SU-DHL-6 (cell line): ENCODE data around the gene SERPINA6.
"Not testable (repeated sequence)": the region's sequence is repeated elsewhere in the genome, so short reads cannot be mapped to it uniquely, and the experiment has no call there.

ENCODE experiments used
- EZH2phosphoT487 ChIP-seq: fragments of 200-600 bp; sonication (generic), shearing (Covaris generic); conservative IDR thresholded peaks from 2 replicates; pipeline ENCODE4 v1.6.1; 2018; ENCODE audit warnings: mild to moderate bottlenecking, antibody characterized with exemption, low read length, moderate library complexity, mixed read lengths
- TF ChIP-seq, protein P1 (sequence below): fragments of 200-600 bp; sonication (generic); IDR thresholded peaks from one replicate; pipeline ENCODE4 v1.5.1; 2017; ENCODE audit warnings: antibody characterized with exemption, mild to moderate bottlenecking, low read length, moderate library complexity; ENCODE audit not compliant: insufficient read depth, poor library complexity, severe bottlenecking

DNA sequence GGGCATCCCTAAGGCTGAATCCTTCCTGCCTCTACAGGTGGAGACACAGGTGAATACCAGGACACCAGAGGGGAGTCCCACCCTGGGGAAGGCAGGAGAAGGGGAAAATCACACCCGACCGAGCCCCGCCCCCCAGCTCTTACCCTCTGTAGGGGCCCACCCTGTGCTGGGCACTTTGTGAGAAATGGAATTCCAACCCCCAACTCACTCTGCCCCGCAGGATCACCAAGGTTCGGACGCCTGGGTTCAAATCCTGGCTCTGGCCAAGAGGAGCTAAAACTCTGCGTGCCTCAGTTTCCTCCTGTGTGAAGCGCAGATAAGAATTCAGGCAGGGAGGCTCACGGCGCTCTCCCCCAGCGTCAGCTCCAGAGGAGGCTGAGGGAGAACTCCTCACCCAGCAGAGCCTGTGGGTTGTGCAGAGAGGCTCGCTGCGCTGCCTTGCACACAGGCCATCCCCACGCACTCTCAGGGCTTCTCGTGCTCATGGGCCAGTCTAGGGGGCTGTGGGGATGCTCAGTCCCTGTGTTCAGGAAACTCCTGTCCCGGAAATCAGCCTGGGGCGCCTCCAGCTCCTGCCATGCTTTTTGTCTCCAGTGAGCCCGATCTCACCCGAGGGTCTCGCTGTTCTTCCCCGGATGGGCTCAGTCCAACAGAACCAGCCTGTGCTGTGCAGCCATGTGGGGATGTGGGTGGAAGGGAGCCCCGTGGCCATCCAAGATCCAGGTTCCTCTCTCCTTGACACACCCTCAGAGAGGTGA, 46.8 kb upstream of the SERPINA6 start:
- TF ChIP-seq, protein P1, sequence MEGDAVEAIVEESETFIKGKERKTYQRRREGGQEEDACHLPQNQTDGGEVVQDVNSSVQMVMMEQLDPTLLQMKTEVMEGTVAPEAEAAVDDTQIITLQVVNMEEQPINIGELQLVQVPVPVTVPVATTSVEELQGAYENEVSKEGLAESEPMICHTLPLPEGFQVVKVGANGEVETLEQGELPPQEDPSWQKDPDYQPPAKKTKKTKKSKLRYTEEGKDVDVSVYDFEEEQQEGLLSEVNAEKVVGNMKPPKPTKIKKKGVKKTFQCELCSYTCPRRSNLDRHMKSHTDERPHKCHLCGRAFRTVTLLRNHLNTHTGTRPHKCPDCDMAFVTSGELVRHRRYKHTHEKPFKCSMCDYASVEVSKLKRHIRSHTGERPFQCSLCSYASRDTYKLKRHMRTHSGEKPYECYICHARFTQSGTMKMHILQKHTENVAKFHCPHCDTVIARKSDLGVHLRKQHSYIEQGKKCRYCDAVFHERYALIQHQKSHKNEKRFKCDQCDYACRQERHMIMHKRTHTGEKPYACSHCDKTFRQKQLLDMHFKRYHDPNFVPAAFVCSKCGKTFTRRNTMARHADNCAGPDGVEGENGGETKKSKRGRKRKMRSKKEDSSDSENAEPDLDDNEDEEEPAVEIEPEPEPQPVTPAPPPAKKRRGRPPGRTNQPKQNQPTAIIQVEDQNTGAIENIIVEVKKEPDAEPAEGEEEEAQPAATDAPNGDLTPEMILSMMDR = not testable (repeated sequence)
- not testable (repeated sequence) for TF ChIP-seq EZH2phosphoT487
